Heart left ventricle (tissue), 13 donors: ENCODE data around the gene MRS2.

ENCODE experiments used
- POLR2A ChIP-seq, 2 donors: fragments of 450-650 bp; IDR thresholded peaks; one replicate each; pipeline ENCODE4 v1.6.1; 2017; ENCODE audit warnings: antibody characterized with exemption in 2 of 2, mild to moderate bottlenecking in 2 of 2, moderate library complexity in 2 of 2
- TF ChIP-seq, protein P1 (sequence below), 12 donors: fragments of 200-600 bp; sonication (generic) in 4 of 12; IDR thresholded peaks; one replicate each; pipeline versions ENCODE4 v1.5.0 to v1.8.0; 2018 to 2022; ENCODE audit warnings: antibody characterized with exemption in 12 of 12, mild to moderate bottlenecking in 5 of 12
- donor health status: ischemic (EF 13 %, LVEDD 7.1; RV severe dilation, severe dysfunction).
- donor health status: DM: no; HTN: yes; CAD: no.
- donor health status: DM: no; HTN: no; CAD: no.
- donor health status: ischemic (EF 25% LVEDD 6.9; RV normal size, moderate dysfunction).
- donor health status: ischemic (EF 25% LVEDD 5.7; RV mildly dilated, moderate dysfunction).
- donor health status: ischemic (EF 35%, LVEDD 5.7; RV mildly dilated, moderate dysfunction).
- donor health status: nonischemic (EF 11% LVEDD 7.7; RV severe dilation, severe dysfunction).
- donor health status: DM: yes; HTN: yes; CAD: no.
- donor health status: PGD.
- donor health status: ischemic (EF 29% LVEDD 5.4; RV normal size, mild dysfunction).
- donor health status: nonischemic (EF 23%, LVEDD 6.1; RV moderate dilation, normal function).

DNA sequence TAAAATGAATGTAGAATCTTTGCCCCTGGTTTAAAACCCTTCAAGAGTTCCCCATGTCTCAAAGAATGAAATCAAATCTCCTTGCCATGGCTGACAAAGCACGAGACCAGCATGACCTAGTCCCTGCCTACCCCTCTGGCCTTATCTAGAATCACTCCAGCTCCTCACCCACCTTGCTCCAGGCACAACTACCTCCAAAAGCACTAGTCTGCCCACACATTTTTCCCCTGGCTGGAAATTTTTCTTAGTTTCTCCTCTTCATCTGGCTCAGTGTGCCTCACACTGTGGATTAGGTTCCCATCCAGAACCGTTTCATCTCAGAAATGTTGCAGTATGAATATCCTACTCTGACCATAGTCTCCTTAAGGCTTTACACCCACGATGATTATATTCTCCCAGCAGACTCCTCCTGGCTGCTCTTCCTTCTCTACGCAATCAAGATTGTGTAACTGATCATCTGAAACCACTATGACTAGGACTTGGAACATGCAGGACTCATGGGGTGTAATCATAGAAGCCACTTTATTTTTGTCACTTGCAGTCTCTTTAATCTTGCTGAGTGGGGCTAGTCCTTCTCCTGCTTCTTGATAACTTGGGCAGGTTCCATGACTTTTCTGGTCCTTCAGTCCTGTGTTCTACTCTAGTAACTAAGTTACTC lies 7.8 kb upstream of the MRS2 start:
- TF ChIP-seq, protein P1, sequence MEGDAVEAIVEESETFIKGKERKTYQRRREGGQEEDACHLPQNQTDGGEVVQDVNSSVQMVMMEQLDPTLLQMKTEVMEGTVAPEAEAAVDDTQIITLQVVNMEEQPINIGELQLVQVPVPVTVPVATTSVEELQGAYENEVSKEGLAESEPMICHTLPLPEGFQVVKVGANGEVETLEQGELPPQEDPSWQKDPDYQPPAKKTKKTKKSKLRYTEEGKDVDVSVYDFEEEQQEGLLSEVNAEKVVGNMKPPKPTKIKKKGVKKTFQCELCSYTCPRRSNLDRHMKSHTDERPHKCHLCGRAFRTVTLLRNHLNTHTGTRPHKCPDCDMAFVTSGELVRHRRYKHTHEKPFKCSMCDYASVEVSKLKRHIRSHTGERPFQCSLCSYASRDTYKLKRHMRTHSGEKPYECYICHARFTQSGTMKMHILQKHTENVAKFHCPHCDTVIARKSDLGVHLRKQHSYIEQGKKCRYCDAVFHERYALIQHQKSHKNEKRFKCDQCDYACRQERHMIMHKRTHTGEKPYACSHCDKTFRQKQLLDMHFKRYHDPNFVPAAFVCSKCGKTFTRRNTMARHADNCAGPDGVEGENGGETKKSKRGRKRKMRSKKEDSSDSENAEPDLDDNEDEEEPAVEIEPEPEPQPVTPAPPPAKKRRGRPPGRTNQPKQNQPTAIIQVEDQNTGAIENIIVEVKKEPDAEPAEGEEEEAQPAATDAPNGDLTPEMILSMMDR (IDR thresholded peaks at IDR 0.05), result no peak
- TF ChIP-seq POLR2A (IDR thresholded peaks at IDR 0.05), result no peak
